Endothelial cell of umbilical vein (primary cell): ENCODE data around the gene RPS2. TPM values are rescaled to one million over a fixed set of nuclear protein-coding genes. Genes with fewer than 3 reads are reported as not detected.

Experiments used
- BruUV-seq: library from RNA; stranded (reverse); fragments of 400-500 nt; replicated peaks from 2 replicates; lab custom pipeline; 2021; lab: Mats Ljungman, UMichigan
- CTCF ChIA-PET: fragments of 300-600, 350-600 bp; sonication (Branson Sonifier 250); formaldehyde crosslinking; loops from one replicate; lab custom pipeline; 2021; ENCODE audit warnings: antibody characterized with exemption, inconsistent platforms; lab: Charles Lee
- POLR2A ChIA-PET: fragments of 300-600, 350-600 bp; sonication (Branson Sonifier 250); formaldehyde crosslinking; loops from one replicate; lab custom pipeline; 2021; ENCODE audit warnings: antibody characterized with exemption, inconsistent platforms; lab: Charles Lee
- DNase-seq: peaks from one replicate; pipeline ENCODE4 v3.0.0-alpha.2; 2011; ENCODE audit warnings: low read depth, low spot score
- FAIRE-seq: peaks from 2 replicates; lab custom pipeline; 2011; peaks lifted over from hg19 to GRCh38; lab: Jason Lieb, UNC
- H2AFZ ChIP-seq: 2 replicates; pipeline ENCODE4 v1.6.0; 2012; ENCODE audit warnings: low read depth, low read length, control low read depth, inconsistent platforms
- H3K27ac ChIP-seq: 2 replicates; pipeline ENCODE4 v1.5.1; 2011; ENCODE audit warnings: low read depth, mild to moderate bottlenecking, control low read depth, low read length, moderate library complexity; ENCODE audit not compliant: insufficient read depth
- H3K27me3 ChIP-seq, 2 experiments: 2 replicates each; pipeline versions ENCODE4 v1.6.0 to v1.6.1; 2011; ENCODE audit warnings: low read length in 2 of 2, mixed read lengths in 1 of 2; ENCODE audit not compliant: control insufficient read depth in 2 of 2, insufficient read depth in 2 of 2
- H3K36me3 ChIP-seq, 2 experiments: 2 replicates in 1 of 2; 3 replicates in 1 of 2; pipeline ENCODE4 v1.5.1; 2011; ENCODE audit warnings: low read length in 2 of 2, mild to moderate bottlenecking in 1 of 2, moderate library complexity in 1 of 2; ENCODE audit not compliant: control insufficient read depth in 2 of 2, insufficient read depth in 2 of 2; ENCODE audit errors: extremely low read depth in 1 of 2
- H3K4me1 ChIP-seq: 3 replicates; pipeline ENCODE4 v1.5.1; 2011; ENCODE audit warnings: mild to moderate bottlenecking, low read length; ENCODE audit not compliant: control insufficient read depth, insufficient read depth; ENCODE audit errors: extremely low read depth
- H3K4me2 ChIP-seq: 2 replicates; pipeline ENCODE4 v1.6.1; 2011; ENCODE audit warnings: low read length, control low read depth, mixed read lengths; ENCODE audit not compliant: insufficient read depth
- H3K4me3 ChIP-seq, 3 experiments: fragments of 200-600 bp in 1 of 3; sonication (generic), shearing (Covaris generic) in 1 of 3; replicated peaks in 1 of 3; 2 replicates each; pipeline ENCODE4 v1.5.1; 2011 to 2016; ENCODE audit warnings: control low read depth in 3 of 3, low read length in 3 of 3, mild to moderate bottlenecking in 2 of 3, inconsistent platforms in 1 of 3, low read depth in 1 of 3, moderate library complexity in 1 of 3; ENCODE audit not compliant: insufficient read depth in 1 of 3
- H3K79me2 ChIP-seq: 2 replicates; pipeline ENCODE4 v1.6.0; 2012; ENCODE audit warnings: low read length, inconsistent platforms; ENCODE audit not compliant: control insufficient read depth, insufficient read depth
- H3K9ac ChIP-seq: replicated peaks from 2 replicates; pipeline ENCODE3; 2011; ENCODE audit warnings: low read length, control low read depth; ENCODE audit not compliant: insufficient read depth; ENCODE audit errors: extremely low read depth
- H3K9me1 ChIP-seq: replicated peaks from 3 replicates; pipeline ENCODE4 v1.6.0; 2011; ENCODE audit warnings: mild to moderate bottlenecking, low read length; ENCODE audit not compliant: control insufficient read depth, insufficient read depth; ENCODE audit errors: extremely low read depth
- H3K9me3 ChIP-seq: replicated peaks from 2 replicates; pipeline ENCODE4 v1.5.1; 2012; ENCODE audit warnings: low read length, inconsistent platforms; ENCODE audit not compliant: control insufficient read depth, insufficient read depth
- H4K20me1 ChIP-seq: replicated peaks from 2 replicates; pipeline ENCODE3; 2011; ENCODE audit warnings: mild to moderate bottlenecking, low read length; ENCODE audit not compliant: control insufficient read depth, insufficient read depth; ENCODE audit errors: extremely low read depth
- EZH2 ChIP-seq: IDR thresholded peaks from 2 replicates; pipeline ENCODE4 v1.6.1; 2012; ENCODE audit warnings: borderline replicate concordance, low read depth, mild to moderate bottlenecking, moderate library complexity, low read length, inconsistent platforms; ENCODE audit not compliant: severe bottlenecking
- FOS ChIP-seq: IDR thresholded peaks from 2 replicates; pipeline ENCODE4 v1.6.1; 2011; ENCODE audit warnings: mild to moderate bottlenecking, low read length, moderate library complexity, borderline replicate concordance; ENCODE audit not compliant: insufficient read depth
- GATA2 ChIP-seq: IDR thresholded peaks from 2 replicates; pipeline ENCODE4 v1.7.0; 2011; ENCODE audit warnings: low read depth, mild to moderate bottlenecking, moderate library complexity, mixed read lengths, low read length; ENCODE audit not compliant: insufficient read length, insufficient read depth
- JUN ChIP-seq: IDR thresholded peaks from 2 replicates; pipeline ENCODE4 v1.6.1; 2011; ENCODE audit warnings: borderline replicate concordance, low read depth; ENCODE audit not compliant: insufficient read length, insufficient read depth
- MYC ChIP-seq: IDR thresholded peaks from one replicate; pipeline ENCODE4 v1.6.1; 2011; ENCODE audit warnings: mild to moderate bottlenecking, low read depth, low read length
- POLR2A ChIP-seq: IDR thresholded peaks from 2 replicates; pipeline ENCODE4 v1.6.1; 2012; ENCODE audit warnings: low read depth, mild to moderate bottlenecking, control low read depth, low read length
- POLR2AphosphoS5 ChIP-seq: IDR thresholded peaks from 2 replicates; pipeline ENCODE4 v1.6.1; 2012; ENCODE audit warnings: low read depth, mild to moderate bottlenecking, control low read depth, low read length, moderate library complexity; ENCODE audit not compliant: insufficient read depth
- dilution Hi-C: fragments of 300-500 bp; cut with MboI; formaldehyde crosslinking; loops from one replicate; pipeline ENCODE4 v1.15.0; 2019; ENCODE audit warnings: low sequenced_read_pairs; ENCODE audit not compliant: extremely low pct_ligation_motif_present
- intact Hi-C: fragments of 100-400 bp; cut with micrococcal nuclease; formaldehyde crosslinking; loops from one replicate; pipeline ENCODE4 v1.10.0; 2022
- polyA plus RNA-seq, 4 experiments: library from polyadenylated mRNA; depleted of rRNA in 3 of 4; stranded (reverse) in 3 of 4; unstranded in 1 of 4; fragments of >200 nt; gene quantifications; 2 replicates each; pipeline versions ENCODE4 v1.2.1 to v1.2.3, GENCODE V29; 2011 to 2012; ENCODE audit warnings: missing spikeins in 1 of 4
- total RNA-seq: library from RNA; stranded (reverse); gene quantifications from 2 replicates; pipeline ENCODE4 v1.2.3, GENCODE V29; 2021
- TF ChIP-seq, protein P1 (sequence below): IDR thresholded peaks from 2 replicates; pipeline ENCODE4 v1.6.1; 2011; ENCODE audit not compliant: insufficient read depth, insufficient read length
- TF ChIP-seq, protein P2 (sequence below), 2 donors: IDR thresholded peaks; 1 replicate in 1 of 2; 2 replicates in 1 of 2; pipeline ENCODE4 v1.5.1; 2011; ENCODE audit warnings: low read length in 2 of 2, mild to moderate bottlenecking in 2 of 2, moderate library complexity in 2 of 2, control low read depth in 1 of 2, inconsistent platforms in 1 of 2, low read depth in 1 of 2; ENCODE audit not compliant: insufficient read depth in 1 of 2; ENCODE audit errors: extremely low read depth in 1 of 2

Gene RPS2
- total and polyA plus RNA-seq, 2 donors (not counting 3 experiments of a cell fraction or from before 2014, with no cell fraction given), result 2,793 to 9,021 TPM

DNA sequence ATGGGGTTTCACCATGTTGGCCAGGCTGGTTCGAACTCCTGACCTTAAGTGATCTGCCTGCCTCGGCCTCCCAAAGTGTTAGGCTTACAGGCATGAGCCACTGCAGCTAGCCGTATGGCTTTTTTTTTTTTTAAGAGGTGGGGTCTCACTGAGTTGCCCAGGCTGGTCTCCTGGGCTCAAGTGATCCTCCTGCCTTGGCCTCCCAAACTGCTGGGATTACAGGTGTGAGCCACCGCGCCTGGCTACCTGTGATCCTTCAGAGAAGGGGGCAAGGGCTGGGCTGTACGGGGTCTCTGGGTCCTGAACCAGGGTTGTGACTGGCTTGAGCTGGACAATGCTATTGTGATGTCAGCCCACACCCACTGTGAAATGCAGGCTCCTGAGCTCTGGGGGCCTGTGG is 1.8 kb upstream of the RPS2 start, which contains the start of gene RNF151:
Gene RNF151, plus strand, starts transcription at position 397 of the 400 bp plus-strand sequence. CDS start 26 bp downstream, outside the sequence.
- Histone ChIP-seq H3K4me1 (peaks cover 22% of the 10 kb centered on the region), H3K79me2 (peaks cover 39% of the 10 kb centered on the region), H2AFZ (no peak within 1 kb of the TSS), H3K9ac (peak within 1 kb of the TSS; percentile 92), H3K4me2 (peak within 1 kb of the TSS; percentile 81), H3K27me3 (no peaks in the 10 kb centered on the region), H4K20me1 (no peaks in the 10 kb centered on the region), H3K9me1 (no peaks in the 10 kb centered on the region), H3K4me3 (peak within 1 kb of the TSS; percentile 58 to 89 (median 71)), H3K27ac (no peak within 1 kb of the TSS), H3K36me3 (peaks cover 8 to 17% of the 10 kb centered on the region in 2 experiments), H3K9me3 (no peaks in the 10 kb centered on the region)
- TF ChIP-seq POLR2A (no peak), GATA2 (no peak), EZH2 (no peak), JUN (no peak), MYC (no peak), POLR2AphosphoS5 (no peak), FOS (no peak)
- TF ChIP-seq, protein P1, sequence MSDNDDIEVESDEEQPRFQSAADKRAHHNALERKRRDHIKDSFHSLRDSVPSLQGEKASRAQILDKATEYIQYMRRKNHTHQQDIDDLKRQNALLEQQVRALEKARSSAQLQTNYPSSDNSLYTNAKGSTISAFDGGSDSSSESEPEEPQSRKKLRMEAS, result no peak
- TF ChIP-seq, protein P2, sequence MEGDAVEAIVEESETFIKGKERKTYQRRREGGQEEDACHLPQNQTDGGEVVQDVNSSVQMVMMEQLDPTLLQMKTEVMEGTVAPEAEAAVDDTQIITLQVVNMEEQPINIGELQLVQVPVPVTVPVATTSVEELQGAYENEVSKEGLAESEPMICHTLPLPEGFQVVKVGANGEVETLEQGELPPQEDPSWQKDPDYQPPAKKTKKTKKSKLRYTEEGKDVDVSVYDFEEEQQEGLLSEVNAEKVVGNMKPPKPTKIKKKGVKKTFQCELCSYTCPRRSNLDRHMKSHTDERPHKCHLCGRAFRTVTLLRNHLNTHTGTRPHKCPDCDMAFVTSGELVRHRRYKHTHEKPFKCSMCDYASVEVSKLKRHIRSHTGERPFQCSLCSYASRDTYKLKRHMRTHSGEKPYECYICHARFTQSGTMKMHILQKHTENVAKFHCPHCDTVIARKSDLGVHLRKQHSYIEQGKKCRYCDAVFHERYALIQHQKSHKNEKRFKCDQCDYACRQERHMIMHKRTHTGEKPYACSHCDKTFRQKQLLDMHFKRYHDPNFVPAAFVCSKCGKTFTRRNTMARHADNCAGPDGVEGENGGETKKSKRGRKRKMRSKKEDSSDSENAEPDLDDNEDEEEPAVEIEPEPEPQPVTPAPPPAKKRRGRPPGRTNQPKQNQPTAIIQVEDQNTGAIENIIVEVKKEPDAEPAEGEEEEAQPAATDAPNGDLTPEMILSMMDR (IDR thresholded peaks at IDR 0.05; ENCODE audit: extremely low read depth in 1 of 2, insufficient read depth in 1 of 2, low read depth in 1 of 2, low read length in 2 of 2), result no peak
- dilution Hi-C loops, result no loop called here
- ChIA-PET POLR2A (no interaction called here), CTCF (interaction anchor here (0.5 to 1.2 kb wide), 2 partner anchors 171 to 174 kb away, joined by 3 read pairs; no protein-coding TSS in a partner anchor)
- FAIRE-seq (no peak), DNase-seq (no peak)
- intact Hi-C loops, result no loop called here
- BruUV-seq, result no TSS peak
